GM13976 (cell line): ENCODE results near the gene MBP.

Experiments
- DNase-seq: peaks from one replicate; pipeline ENCODE4 v3.0.0; 2012; ENCODE audit warnings: low spot score
- CTCF ChIP-seq: IDR thresholded peaks from 2 replicates; pipeline ENCODE4 v1.5.1; 2012; ENCODE audit warnings: borderline replicate concordance, mild to moderate bottlenecking; ENCODE audit not compliant: insufficient read depth; ENCODE audit errors: extremely low read depth, missing control alignments, control extremely low read depth
- in situ Hi-C: fragments of 300-500 bp; cut with MboI; formaldehyde crosslinking; loops from one replicate; pipeline ENCODE4 v1.12.0; 2022; ENCODE audit warnings: low sequenced_read_pairs, mixed read lengths, inconsistent platforms; ENCODE audit not compliant: unreplicated experiment

The MBP gene

GRCh38 chr18:77069482-77069881 lies 63.1 kb downstream of the MBP start:
- no peak for TF ChIP-seq CTCF
- in situ Hi-C loops, result loop anchor here (10.0 kb wide), 1 partner anchor 55 kb away; no protein-coding TSS in a partner anchor
- no peak for DNase-seq

- in situ Hi-C loops, result loop anchor here (10.0 kb wide), 1 partner anchor 56 kb away; no protein-coding TSS in a partner anchor
- DNase-seq, result no peak
- TF ChIP-seq CTCF, result peak; percentile 18
Measured at GRCh38 chr18:77068321-77069312, 64.0 kb downstream of the MBP start.

- peak; percentile 17 for TF ChIP-seq CTCF
- DNase-seq, result no peak
- in situ Hi-C loops, result loop anchor here (10.0 kb wide), 1 partner anchor 57 kb away; no protein-coding TSS in a partner anchor
Measured at GRCh38 chr18:77067291-77068061, 65.1 kb downstream of the MBP start.

GRCh38 chr18:77066689-77067088 lies 65.9 kb downstream of the MBP start:
- in situ Hi-C loops, result loop anchor here (10.0 kb wide), 1 partner anchor 58 kb away; no protein-coding TSS in a partner anchor
- TF ChIP-seq CTCF, result no peak
- DNase-seq, result no peak

- no peak for DNase-seq
- TF ChIP-seq CTCF, result no peak
- in situ Hi-C loops, result loop anchor here (10.0 kb wide), 1 partner anchor 59 kb away; no protein-coding TSS in a partner anchor
Measured at GRCh38 chr18:77066101-77066500, 66.5 kb downstream of the MBP start.
